Measurements from ENCODE around the gene FAM89A.

The FAM89A gene

GRCh38 chr1:230994860-230995259 is 45.2 kb downstream of the FAM89A start:
- TF ChIP-seq, protein P1, sequence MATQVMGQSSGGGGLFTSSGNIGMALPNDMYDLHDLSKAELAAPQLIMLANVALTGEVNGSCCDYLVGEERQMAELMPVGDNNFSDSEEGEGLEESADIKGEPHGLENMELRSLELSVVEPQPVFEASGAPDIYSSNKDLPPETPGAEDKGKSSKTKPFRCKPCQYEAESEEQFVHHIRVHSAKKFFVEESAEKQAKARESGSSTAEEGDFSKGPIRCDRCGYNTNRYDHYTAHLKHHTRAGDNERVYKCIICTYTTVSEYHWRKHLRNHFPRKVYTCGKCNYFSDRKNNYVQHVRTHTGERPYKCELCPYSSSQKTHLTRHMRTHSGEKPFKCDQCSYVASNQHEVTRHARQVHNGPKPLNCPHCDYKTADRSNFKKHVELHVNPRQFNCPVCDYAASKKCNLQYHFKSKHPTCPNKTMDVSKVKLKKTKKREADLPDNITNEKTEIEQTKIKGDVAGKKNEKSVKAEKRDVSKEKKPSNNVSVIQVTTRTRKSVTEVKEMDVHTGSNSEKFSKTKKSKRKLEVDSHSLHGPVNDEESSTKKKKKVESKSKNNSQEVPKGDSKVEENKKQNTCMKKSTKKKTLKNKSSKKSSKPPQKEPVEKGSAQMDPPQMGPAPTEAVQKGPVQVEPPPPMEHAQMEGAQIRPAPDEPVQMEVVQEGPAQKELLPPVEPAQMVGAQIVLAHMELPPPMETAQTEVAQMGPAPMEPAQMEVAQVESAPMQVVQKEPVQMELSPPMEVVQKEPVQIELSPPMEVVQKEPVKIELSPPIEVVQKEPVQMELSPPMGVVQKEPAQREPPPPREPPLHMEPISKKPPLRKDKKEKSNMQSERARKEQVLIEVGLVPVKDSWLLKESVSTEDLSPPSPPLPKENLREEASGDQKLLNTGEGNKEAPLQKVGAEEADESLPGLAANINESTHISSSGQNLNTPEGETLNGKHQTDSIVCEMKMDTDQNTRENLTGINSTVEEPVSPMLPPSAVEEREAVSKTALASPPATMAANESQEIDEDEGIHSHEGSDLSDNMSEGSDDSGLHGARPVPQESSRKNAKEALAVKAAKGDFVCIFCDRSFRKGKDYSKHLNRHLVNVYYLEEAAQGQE (IDR thresholded peaks at IDR 0.05; ENCODE audit: insufficient read depth in 1 of 2, low read depth in 2 of 2, low read length in 2 of 2): no peak
- no peak for TF ChIP-seq TAF1 (IDR thresholded peaks at IDR 0.05; ENCODE audit: borderline replicate concordance, insufficient read depth, low read length)

DNA sequence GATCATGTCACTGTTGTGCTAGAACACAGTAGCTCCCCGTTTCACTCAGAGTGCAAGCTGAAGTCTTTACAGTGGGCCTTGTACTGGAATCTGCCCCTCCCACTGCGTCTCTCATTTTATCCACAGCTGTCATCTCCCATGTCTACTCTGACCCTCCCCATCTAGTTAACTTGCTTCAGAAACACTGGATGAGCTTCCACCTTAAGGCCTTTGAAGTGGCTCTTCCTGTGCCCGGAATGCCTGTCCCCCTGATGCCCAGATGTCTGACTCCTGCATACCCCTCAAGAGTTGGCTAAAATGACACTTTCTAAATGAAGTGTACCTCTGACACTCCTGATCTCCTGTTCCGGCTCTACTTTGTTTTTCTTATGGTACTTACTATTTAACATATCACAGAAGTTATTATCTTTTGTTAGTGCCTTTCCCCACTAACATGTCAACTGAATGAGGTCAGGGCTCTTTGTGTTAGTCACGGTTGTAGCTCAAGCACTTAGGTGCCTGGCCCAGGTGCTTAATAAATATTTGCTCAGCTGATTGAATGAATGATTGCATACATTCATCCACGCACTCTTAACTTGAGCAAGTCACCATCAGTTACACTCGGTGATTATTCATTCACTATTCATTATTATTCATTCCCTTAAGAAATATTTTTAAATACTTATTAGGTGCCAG is 47.8 kb downstream of the FAM89A start:
- no peak for TF ChIP-seq POLR2AphosphoS5 (IDR thresholded peaks at IDR 0.05; ENCODE audit: low read depth, low read length)
- TF ChIP-seq, protein P1 (IDR thresholded peaks at IDR 0.05; ENCODE audit: insufficient read depth in 1 of 2, low read depth in 2 of 2, low read length in 2 of 2): no peak
- TF ChIP-seq SIN3A (IDR thresholded peaks at IDR 0.05; ENCODE audit: borderline replicate concordance, insufficient read depth, low read length): no peak
- TF ChIP-seq FOXP2 (optimal IDR thresholded peaks at IDR 0.05; ENCODE audit: borderline replicate concordance, extremely low read depth, extremely low read length, insufficient read depth): no peak
- no peak for TF ChIP-seq TAF1 (IDR thresholded peaks at IDR 0.05; ENCODE audit: borderline replicate concordance, insufficient read depth, low read length)

- TF ChIP-seq FOXP2 (optimal IDR thresholded peaks at IDR 0.05; ENCODE audit: borderline replicate concordance, extremely low read depth, extremely low read length, insufficient read depth) (no peak), SIN3A (IDR thresholded peaks at IDR 0.05; ENCODE audit: borderline replicate concordance, insufficient read depth, low read length) (no peak), TAF1 (IDR thresholded peaks at IDR 0.05; ENCODE audit: borderline replicate concordance, insufficient read depth, low read length) (no peak), POLR2AphosphoS5 (IDR thresholded peaks at IDR 0.05; ENCODE audit: low read depth, low read length) (no peak)
- TF ChIP-seq, protein P1 (IDR thresholded peaks at IDR 0.05; ENCODE audit: insufficient read depth in 1 of 2, low read depth in 2 of 2, low read length in 2 of 2): no peak
These were observed 52.6 kb downstream of the FAM89A start for GRCh38 chr1:230987448-230987847.

- TF ChIP-seq SIN3A (IDR thresholded peaks at IDR 0.05; ENCODE audit: borderline replicate concordance, insufficient read depth, low read length): no peak
- TF ChIP-seq FOXP2 (optimal IDR thresholded peaks at IDR 0.05; ENCODE audit: borderline replicate concordance, extremely low read depth, extremely low read length, insufficient read depth): no peak
- TF ChIP-seq, protein P1 (IDR thresholded peaks at IDR 0.05; ENCODE audit: insufficient read depth in 1 of 2, low read depth in 2 of 2, low read length in 2 of 2): peak; percentile 62 to 86; a peak in 3 of 4 replicates
These were observed 53.1 kb downstream of the FAM89A start for GRCh38 chr1:230986976-230987375.

GRCh38 chr1:230985711-230986110 is 54.3 kb downstream of the FAM89A start:
- TF ChIP-seq TAF1 (IDR thresholded peaks at IDR 0.05; ENCODE audit: borderline replicate concordance, insufficient read depth, low read length) (no peak), POLR2AphosphoS5 (IDR thresholded peaks at IDR 0.05; ENCODE audit: low read depth, low read length) (no peak), SIN3A (IDR thresholded peaks at IDR 0.05; ENCODE audit: borderline replicate concordance, insufficient read depth, low read length) (no peak), FOXP2 (optimal IDR thresholded peaks at IDR 0.05; ENCODE audit: borderline replicate concordance, extremely low read depth, extremely low read length, insufficient read depth) (no peak)
- TF ChIP-seq, protein P1 (IDR thresholded peaks at IDR 0.05; ENCODE audit: insufficient read depth in 1 of 2, low read depth in 2 of 2, low read length in 2 of 2): no peak

Data from PFSK-1 (cell line).